ENCODE results near the gene SFXN5. TPM values are rescaled to one million over a fixed set of nuclear protein-coding genes. Genes with fewer than 3 reads are reported as not detected.

The SFXN5 gene
- polyA plus RNA-seq, 2 of the 4 experiments (the other 2 are of a cell fraction) = 16.7 to 19.6 TPM

- 86% methylated on average over 5 of the region's 6 CpGs for WGBS (ENCODE audit: missing lambda C conversion rate)
- TF ChIP-seq RARB (CRISPR knock-in tag; IDR thresholded peaks at IDR 0.05) = no peak
- no peak for TF ChIP-seq CBX2 (IDR thresholded peaks at IDR 0.05; ENCODE audit: borderline replicate concordance, low read depth)
- no peak for TF ChIP-seq JUN (IDR thresholded peaks at IDR 0.05)
- TF ChIP-seq KDM5A (IDR thresholded peaks at IDR 0.05) = no peak
- TF ChIP-seq FOXS1 (CRISPR knock-in tag; IDR thresholded peaks at IDR 0.05) = no peak
- no peaks in the 10 kb centered on the region for H3K9me3 ChIP-seq
- ATAC-seq (peak; percentile 24 to 51; a peak in 2 of 6 replicates), DNase-seq (ENCODE audit: low read depth in 1 of 2, low spot score in 1 of 2) (no peak), FAIRE-seq (no peak)
- H3K27ac ChIP-seq = no peak overlapping the region
- 0 out of 3 replicates have a peak, but pooled peaks cover 5% of the 10 kb centered on the region for H3K4me1 ChIP-seq
- H3K4me2 ChIP-seq = no peak overlapping the region
- ChIA-PET CTCF (no interaction called here), POLR2A (no interaction called here)
- H3K4me3 ChIP-seq = no peak overlapping the region
Measured at GRCh38 chr2:73050121-73050545, 21.4 kb downstream of the SFXN5 start.

DNA sequence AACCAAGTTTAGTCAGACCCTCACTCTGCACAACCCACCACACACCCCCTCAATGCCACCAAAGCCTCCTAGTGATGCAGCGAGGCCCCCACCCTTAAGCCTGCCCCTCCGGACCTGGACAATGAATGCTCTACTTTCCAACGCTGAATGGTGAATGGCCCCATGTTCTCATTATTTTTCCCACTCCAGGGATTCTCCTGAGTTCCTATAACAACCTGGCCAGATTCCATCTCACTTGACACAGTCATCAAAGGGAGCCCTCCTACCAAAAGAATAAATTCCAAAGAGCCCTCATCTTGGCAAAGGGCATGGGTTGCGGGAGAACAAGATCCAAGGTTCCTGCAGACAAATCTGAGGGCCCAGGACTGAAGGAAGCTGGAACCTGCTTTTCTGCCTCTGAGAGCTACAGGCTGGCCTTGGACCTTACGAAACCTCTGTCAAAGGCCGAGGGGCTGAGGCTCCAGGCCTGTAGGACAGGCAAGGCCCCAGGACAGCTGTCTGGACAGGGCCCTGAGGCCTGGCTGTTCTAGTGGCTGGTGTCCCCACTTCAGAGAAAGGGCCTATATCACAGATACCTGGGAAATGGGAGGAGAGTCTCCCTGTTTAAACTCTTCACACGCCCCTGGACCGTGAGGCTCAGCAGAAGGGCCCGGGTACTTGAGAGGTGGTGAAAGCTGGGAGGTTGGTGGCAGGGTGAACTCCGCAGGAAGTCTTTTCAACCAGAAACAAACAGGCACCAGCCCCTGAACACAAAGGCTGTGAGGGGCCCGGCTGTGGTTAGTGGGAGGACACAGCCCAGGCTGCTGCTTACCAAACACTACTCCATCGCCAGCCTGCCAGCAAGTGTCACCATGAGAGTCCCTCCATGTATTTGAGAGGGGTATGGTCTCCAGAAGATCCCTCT is 27.3 kb downstream of the SFXN5 start:
- Histone ChIP-seq H3K9me3 (no peaks in the 10 kb centered on the region), H3K4me1 (no peaks in the 10 kb centered on the region), H3K4me3 (no peak overlapping the region), H3K27ac (peak overlapping the region in 1 of 2 experiments; percentile 16; a peak in 1 of 6 replicates), H3K4me2 (no peak overlapping the region)
- TF ChIP-seq BHLHE40 (IDR thresholded peaks at IDR 0.05; ENCODE audit: low read depth, low read length) (no peak), ESRRA (IDR thresholded peaks at IDR 0.05; ENCODE audit: borderline replicate concordance, low read length) (no peak), RCOR1 (IDR thresholded peaks at IDR 0.05; ENCODE audit: low read depth, low read length) (no peak), PBX3 (IDR thresholded peaks at IDR 0.05) (no peak)
- ATAC-seq (peak in 1 of 2 experiments; percentile 40; a peak in 2 of 6 replicates), FAIRE-seq (no peak), DNase-seq (ENCODE audit: low read depth in 1 of 2, low spot score in 1 of 2) (no peak)
- WGBS (ENCODE audit: missing lambda C conversion rate) = 87% methylated on average over 12 of the region's 12 CpGs
- ChIA-PET CTCF (interaction anchor here (1.1 to 1.5 kb wide), 4 partner anchors 10 to 1498 kb away, joined by 3 to 4 read pairs (median 4); no protein-coding TSS in a partner anchor), POLR2A (interaction anchor here (0.6 kb wide), 1 partner anchor 190 kb away, joined by 7 read pairs; the partner anchor contains the start of gene CCT7)

DNA sequence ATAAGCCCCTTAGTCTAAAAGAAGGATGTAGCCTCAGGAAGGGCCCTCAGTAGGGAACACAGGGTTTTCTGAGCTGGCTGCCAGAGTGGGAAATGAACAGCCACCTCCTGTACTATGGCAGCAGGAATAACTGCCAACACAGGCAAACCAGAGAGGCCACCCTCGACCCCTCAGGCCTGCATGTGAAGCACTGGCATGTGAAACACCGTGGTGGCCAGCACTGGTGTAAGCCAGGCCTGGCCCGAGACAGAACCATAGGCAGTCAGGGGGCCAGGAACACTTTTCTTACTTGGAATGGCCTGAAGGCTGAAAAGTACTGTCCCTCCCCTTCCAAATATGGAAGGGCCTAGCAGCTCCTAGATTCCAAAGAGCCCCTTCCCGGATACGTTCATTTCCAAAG is 28.2 kb downstream of the SFXN5 start:
- H3K27ac ChIP-seq = no peak overlapping the region
- ChIA-PET CTCF (interaction anchor here (0.7 to 1.6 kb wide), 6 partner anchors 10 to 1497 kb away, joined by 3 to 4 read pairs (median 3); no protein-coding TSS in a partner anchor), POLR2A (no interaction called here)
- no peak overlapping the region for H3K4me2 ChIP-seq
- ATAC-seq = peak; percentile 30 to 39; a peak in 1 of 6 replicates
- H3K4me3 ChIP-seq = no peak overlapping the region
- 94% methylated on average over 5 of the region's 5 CpGs for whole genome bisulfite sequencing (ENCODE audit: missing lambda C conversion rate)
- FAIRE-seq = no peak
- peaks cover 2% of the 10 kb centered on the region; the same call in 2 of the 3 replicates for H3K4me1 ChIP-seq
- DNase-seq (ENCODE audit: low read depth in 1 of 2, low spot score in 1 of 2) = no peak
- H3K9me3 ChIP-seq = no peaks in the 10 kb centered on the region
- TF ChIP-seq RAD21 (conservative IDR thresholded peaks at IDR 0.05 in 1 of 2, IDR thresholded peaks at IDR 0.05 in 1 of 2) (no peak), ZNF302 (CRISPR knock-in tag; IDR thresholded peaks at IDR 0.05) (no peak), HOXB5 (CRISPR knock-in tag; IDR thresholded peaks at IDR 0.05) (no peak)

DNA sequence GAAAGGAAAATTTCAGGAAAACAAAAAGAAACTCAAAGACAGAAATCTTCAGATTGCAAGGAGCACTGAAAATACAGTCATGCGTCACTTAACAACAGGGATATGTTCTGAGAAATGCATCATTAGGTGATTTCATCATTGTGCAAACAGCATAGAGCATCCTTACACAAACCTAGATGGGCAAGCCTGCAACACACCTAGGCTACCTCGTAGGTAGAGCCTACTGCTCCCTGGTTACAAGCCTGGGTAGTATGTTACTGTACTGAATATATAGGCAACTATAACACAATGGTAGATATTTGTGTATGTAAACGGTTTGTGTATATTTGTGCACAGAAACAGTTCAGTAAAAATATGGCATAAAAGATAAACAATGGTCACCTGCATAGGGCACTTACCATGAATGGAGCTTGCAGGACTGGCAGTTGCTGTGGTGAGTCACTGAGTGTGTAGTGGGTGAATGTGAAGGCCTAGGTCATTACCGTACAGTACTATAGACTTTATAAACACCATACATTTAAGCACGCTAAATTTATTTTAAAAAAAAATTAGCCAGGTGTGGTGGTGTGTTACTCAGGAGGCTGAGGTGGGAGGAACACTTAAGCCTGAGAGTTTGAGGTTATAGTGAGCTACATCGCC is 33.4 kb downstream of the SFXN5 start:
- H3K4me1 ChIP-seq = peaks cover 37% of the 10 kb centered on the region
- CTCF ChIA-PET = interaction anchor here (0.7 to 1.2 kb wide), 6 partner anchors 11 to 151 kb away, joined by 3 to 5 read pairs (median 3); no protein-coding TSS in a partner anchor
- H3K4me3 ChIP-seq = no peak overlapping the region
- no peak overlapping the region; the same call in 2 of the 3 replicates for H3K4me2 ChIP-seq
- WGBS (ENCODE audit: missing lambda C conversion rate) = 71% methylated on average over 6 of the region's 6 CpGs
- DNase-seq (ENCODE audit: low read depth in 1 of 2, low spot score in 1 of 2) (no peak), FAIRE-seq (no peak), ATAC-seq (no peak)
- POLR2A ChIA-PET = no interaction called here
- H3K9me3 ChIP-seq = no peaks in the 10 kb centered on the region
- H3K27ac ChIP-seq = no peak overlapping the region
- TF ChIP-seq ATOH8 (CRISPR knock-in tag; IDR thresholded peaks at IDR 0.05; ENCODE audit: low read depth) (no peak), MAX (IDR thresholded peaks at IDR 0.05) (no peak), MYC (IDR thresholded peaks at IDR 0.05; ENCODE audit: borderline replicate concordance, low read length) (no peak), ESRRA (IDR thresholded peaks at IDR 0.05; ENCODE audit: borderline replicate concordance, low read length) (no peak), EHF (CRISPR knock-in tag; IDR thresholded peaks at IDR 0.05) (no peak), BHLHE40 (IDR thresholded peaks at IDR 0.05; ENCODE audit: low read depth, low read length) (no peak), HDAC2 (IDR thresholded peaks at IDR 0.05) (no peak), FOSL2 (IDR thresholded peaks at IDR 0.05) (no peak), FOSL2 (CRISPR knock-in tag; IDR thresholded peaks at IDR 0.05) (no peak), EP300 (IDR thresholded peaks at IDR 0.05) (no peak), KDM5A (IDR thresholded peaks at IDR 0.05) (no peak)
- TF ChIP-seq, protein P1, sequence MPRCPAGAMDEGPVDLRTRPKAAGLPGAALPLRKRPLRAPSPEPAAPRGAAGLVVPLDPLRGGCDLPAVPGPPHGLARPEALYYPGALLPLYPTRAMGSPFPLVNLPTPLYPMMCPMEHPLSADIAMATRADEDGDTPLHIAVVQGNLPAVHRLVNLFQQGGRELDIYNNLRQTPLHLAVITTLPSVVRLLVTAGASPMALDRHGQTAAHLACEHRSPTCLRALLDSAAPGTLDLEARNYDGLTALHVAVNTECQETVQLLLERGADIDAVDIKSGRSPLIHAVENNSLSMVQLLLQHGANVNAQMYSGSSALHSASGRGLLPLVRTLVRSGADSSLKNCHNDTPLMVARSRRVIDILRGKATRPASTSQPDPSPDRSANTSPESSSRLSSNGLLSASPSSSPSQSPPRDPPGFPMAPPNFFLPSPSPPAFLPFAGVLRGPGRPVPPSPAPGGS (IDR thresholded peaks at IDR 0.05) = no peak
